NCI-H2171 treated with DMSO at 0.1 percent for 48 hours (cell line): ENCODE data around the gene CERT1.

Experiments
- DNase-seq: peaks from one replicate; lab custom pipeline; 2025; lab: John Stamatoyannopoulos, UW

The CERT1 gene

GRCh38 chr5:75473463-75473862 lies 38.0 kb downstream of the CERT1 start:
- DNase-seq = no peak

DNA sequence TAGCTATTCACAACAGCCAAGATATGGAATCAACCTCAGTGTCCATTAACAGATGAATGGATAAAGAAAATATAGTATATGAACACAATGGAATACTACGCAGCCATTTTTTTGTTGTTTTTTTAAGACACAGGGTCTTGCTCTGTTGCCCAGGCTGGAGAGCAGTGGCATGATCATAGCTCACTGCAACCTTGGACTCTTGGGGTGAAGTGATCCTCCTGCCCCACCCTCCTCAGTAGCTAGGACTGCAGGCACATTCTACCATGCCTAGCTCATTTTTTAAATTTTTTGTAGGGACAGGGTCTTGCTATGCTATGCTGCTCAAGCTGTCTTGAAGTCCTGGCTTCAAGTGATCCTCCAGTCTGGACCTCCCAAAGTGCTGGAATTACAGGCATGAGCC lies 38.5 kb downstream of the CERT1 start:
- DNase-seq = no peak

- DNase-seq = no peak
Measured at GRCh38 chr5:75471193-75471592, 40.2 kb downstream of the CERT1 start.

DNA sequence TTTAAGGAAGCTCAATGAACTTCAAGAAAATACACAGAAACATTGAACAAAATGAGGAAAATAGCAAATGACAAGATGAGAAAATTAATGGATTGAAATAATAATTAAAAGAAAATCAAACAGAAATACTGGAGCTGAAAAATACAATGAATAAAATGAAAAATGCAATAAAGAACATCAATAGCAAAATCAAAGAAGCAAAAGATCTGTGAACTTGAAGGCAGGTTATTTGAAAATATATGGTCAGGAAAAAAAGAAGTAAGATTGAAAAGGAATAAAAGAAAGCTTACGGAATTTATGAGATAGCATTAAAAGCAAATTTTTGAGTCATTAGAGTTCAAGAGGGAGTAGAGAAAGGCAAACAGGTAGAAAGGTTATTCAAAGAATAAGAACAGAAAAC lies 42.4 kb downstream of the CERT1 start:
- no peak for DNase-seq

DNA sequence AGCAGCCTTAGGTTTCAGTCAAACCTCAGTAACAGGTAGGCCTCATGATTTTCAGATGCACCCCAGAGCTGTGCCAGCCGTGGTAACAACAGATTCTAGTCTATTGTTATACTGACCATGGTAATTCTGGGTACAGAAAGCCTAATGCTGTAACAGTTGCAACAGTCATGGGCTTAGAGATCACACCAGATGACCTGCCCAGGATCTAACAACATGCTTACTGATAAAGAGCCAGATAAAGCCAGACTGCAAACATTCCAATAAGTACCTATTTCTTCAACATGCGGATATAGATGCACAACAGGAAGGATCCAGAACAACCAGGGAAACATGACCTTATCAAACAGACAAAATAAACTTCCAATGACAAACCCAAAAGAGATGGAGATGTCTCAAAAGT lies 42.8 kb downstream of the CERT1 start:
- no peak for DNase-seq

DNA sequence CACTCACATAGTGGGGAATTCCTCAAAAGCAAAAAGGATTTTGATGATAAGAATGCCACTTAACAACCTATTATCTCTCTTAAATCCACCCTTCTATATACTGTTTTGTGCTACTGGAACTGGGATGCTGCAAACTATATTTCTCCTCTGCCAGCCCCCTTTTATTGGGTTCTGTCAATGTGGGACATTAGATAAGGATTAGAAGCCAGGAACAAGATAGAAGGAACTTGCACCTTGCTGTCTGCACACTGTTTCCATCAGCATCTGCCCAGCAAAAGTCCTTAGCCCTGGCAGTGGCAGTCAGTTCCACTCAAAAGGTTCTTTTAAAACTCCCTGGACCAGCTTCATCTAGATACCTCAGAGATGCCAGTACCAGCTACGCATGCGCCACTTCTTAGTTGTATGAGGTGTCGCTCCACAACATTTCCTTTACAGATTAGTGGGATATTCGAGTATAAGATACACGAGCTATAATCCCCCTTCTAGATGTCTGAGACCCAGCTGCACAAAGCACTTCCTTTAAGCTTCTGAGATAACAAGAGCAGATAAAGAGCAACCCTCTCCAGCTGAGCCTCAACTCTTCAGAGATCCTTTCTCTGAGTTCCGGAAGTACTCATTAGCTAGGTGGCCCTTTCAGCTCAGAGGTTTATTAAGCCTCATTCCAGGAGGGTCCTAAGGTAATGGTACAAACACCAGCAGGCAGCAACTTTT lies 45.3 kb downstream of the CERT1 start:
- no peak for DNase-seq

DNA sequence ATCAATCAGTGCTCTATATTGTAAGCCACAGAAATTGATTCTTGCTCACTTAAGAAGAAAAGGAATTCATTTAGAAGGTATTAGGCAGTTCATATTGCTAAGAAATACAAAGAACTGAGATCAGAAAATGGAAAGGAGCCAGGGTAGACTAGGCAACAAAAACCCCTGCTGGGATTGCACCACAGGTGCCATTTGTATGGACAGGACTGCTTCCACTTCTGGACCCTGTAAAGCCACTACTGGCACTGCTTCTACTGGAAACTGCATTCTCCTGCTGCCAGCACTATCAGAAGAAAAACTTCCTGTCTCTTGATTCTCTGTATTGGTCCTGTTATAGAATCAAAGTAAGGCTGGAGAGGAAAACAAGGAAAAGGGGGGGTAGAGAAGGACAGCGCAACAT lies 45.9 kb downstream of the CERT1 start:
- no peak for DNase-seq

DNA sequence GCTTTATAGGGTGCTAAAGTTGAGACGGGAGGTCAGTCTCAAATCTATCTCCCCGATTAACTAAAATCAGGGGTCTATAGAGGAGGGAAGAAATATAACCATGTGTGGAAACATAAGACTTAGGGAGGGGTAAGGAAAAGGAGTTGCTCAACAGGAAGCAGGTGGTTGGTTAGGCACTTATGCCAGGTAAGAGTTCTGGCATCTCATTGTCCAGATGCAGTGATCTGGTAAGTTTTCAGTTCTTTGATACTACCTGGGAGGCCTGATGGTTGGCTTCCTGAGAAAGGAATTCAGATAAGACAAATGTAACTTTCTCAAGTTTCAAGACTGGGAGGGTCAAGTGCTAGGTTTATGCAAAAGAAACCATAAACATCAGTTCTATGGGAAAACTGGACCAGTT lies 47.7 kb downstream of the CERT1 start:
- no peak for DNase-seq

DNA sequence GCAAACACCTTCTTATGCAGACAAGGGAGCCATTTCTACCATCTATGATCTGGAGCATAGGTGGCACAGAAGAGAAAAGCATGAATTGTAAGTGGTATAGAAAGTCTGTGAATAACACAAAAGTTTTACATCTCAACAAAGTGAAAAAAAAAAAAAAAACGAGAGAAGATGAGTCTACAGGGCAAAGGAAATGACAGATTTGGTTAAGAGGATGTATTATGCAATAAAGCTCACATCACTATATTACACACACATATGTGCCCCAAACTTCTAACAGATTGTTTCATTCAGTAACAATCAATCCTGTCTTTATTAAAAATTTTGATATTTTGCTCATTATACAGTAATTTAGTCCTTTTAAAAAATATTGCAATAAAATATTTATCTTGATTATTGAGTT lies 49.8 kb downstream of the CERT1 start:
- DNase-seq = no peak

GRCh38 chr5:75460942-75461610 lies 50.4 kb downstream of the CERT1 start:
- no peak for DNase-seq

DNA sequence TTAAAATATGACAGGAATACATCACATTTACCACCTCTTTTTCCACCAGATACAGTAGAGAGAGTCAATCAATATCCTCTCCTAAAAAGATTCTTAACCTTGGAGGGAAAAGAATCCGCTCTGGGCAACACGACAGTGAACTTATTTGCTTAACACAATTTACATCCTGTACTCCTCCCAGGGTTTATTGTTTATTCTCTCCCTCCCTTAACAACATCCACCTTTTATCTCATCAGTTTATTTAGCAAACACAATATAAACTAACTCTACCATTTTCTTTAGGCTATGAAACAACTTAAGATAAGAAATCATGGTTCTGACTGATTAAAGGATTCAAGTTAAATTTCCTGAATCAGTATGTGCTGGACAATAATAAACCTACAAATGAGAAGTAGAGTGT lies 50.9 kb downstream of the CERT1 start:
- no peak for DNase-seq

DNA sequence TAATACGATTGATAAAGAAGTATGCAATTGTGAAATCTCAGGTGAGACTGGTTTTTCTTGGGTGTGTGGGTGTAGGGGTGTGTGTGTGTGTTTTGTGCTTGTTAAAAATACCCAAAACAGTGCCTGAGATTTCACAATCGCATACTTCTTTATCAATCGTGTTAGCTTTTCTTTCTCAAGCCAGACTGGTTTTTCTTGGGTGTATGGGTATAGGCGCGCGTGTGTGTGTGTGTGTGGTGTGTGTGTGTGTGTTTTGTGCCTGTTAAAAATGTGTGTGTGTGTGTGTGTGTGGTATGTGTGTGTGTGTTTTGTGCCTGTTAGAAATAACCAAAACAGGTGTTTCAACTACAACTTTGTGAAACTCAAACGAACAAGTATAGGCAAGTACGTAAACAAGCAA lies 53.7 kb downstream of the CERT1 start:
- DNase-seq = no peak

DNA sequence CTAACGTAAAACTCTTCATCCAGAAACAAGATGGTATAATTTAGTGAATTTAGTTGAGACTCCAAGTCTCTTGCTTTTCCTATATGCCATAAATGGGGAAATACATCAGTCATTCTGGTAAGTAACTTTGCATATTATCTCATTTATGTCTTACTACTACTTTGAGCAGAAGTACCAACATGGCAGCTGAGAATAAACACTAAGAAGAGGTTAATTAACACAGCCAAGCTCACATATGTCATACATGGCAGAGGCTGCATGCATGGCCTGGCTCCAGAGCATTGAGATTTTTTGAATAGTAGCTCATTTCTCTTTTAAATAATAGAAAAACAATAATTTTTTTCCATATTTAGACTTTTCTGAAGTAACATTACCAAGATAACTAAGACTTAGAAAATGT lies 54.3 kb downstream of the CERT1 start:
- DNase-seq = no peak

DNA sequence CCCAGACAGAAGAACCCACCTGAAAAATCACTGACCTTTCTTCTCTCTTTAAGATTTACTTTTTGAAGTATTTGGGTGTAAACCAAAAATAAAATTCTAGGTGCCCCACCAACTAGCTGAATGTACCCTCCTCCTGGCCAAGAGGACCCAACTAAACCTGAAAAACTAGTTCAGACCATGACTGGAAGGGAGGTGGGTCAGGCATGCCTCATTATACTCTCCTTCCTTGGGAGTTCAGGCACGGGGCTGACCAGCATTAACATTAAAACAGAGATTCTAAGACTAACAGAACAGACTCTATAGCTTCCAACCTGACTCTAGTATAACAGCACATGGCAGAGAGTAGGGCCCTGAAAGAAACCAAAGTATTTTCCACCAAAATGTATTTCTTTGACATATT lies 61.4 kb downstream of the CERT1 start:
- DNase-seq = no peak

DNA sequence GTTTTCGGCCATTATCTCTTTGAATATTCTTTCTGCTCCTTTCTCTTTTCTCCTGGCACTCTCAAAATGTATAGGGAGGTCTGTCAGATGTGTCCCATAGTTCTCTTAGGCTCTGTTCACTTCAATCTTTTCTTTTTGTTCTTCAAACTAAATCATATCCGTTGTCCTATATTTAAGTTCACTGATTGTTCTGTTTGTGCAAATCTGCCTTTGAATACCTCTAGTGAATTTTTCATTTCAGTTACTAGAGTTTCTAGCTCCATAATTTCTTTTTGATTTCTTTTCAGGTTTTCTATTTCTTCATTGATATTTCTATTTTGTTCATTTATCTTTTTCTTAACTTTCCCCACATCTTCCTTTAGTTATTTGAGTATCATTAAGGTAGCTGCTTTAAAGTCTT lies 65.4 kb downstream of the CERT1 start:
- DNase-seq = no peak

GRCh38 chr5:75441560-75441959 lies 69.9 kb downstream of the CERT1 start:
- no peak for DNase-seq

DNA sequence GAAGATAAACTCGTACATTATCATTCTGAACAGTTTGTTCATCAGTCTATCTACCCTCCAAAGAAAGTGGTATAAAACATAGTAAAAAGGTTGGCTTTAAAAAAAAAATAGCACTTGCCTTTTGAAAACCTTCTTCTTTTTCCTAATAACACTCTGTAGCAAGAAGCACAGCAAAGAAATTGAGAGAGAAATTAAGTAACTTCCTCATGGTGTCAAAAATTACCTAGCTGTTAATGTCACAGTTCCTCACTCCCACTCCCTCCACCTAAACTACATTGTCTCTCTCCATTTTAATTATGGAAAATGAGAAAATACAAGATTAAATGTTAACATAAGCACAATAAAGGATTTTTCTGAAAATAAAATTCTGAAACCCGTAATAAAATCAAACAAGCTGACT lies 72.2 kb downstream of the CERT1 start:
- no peak for DNase-seq

- DNase-seq = no peak
Measured at GRCh38 chr5:75438722-75439121, 72.7 kb downstream of the CERT1 start.

DNA sequence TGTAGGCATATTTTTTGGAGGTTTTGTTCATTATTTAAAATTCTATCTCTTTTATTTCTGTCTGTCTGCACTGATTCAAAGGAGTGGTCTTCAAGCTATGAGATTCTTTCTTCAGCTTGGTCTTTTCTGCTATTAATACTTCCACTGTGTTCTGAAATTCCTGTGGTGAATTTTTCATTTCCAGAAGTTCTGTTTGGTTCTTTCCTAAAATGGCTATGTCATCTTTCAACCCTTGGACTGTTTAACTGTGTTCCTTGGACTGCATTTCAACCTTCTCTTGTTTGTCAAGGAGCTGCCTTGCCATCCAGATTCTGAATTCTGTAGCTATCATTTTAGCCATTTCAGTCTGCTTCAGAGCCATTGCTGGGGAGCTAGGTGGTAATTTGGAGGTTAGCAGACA lies 76.3 kb downstream of the CERT1 start:
- DNase-seq = no peak

DNA sequence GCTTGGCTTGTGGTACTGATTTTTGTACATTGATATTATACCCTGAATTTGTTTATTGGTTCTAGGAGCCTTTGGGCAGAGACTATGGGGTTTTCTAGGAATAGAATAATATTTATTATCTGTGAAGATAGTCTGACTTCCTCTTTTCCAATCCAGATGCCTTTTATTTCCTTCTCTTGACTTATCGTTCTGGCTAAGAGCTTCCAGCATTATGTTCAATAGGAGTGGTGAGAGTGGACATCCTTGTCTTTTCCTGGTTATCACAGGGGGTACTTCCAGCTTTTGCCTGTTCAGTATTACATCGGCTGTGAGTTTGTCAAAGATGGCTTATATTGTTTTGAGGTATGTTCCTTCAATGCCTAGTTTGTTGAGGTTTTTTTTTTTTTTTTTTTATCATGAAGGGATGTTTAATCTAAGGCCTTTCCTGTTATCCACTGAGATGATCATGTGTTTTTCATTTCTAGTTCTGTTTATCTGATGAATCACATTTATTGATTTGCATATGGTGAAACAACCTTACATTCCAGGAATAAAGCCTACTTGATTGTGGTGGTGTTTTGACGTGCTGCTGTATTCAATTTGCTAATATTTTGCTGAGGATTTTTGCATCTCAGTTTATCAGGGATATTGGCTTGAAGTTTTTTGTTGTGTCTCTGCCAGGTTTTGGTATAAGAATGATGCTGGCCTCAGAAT lies 77.5 kb downstream of the CERT1 start:
- no peak for DNase-seq

DNA sequence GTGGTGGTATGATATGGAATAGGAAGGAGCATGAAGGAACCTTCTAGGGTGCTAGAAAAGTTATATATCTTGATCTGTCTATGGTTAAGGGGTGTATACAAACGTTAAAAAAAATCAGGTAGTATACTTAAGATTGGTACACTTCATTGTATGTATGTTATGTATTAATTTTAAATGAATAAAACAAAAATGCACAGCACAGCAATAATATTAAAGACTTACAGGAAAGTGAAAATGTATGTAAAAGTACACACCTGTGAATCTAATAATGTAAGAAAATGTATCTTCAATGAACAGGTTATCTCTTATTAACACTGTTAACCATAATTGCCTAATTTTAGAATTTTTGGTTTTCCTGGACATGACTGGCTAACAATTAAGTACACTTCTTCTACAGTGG lies 97.2 kb downstream of the CERT1 start:
- DNase-seq = no peak

DNA sequence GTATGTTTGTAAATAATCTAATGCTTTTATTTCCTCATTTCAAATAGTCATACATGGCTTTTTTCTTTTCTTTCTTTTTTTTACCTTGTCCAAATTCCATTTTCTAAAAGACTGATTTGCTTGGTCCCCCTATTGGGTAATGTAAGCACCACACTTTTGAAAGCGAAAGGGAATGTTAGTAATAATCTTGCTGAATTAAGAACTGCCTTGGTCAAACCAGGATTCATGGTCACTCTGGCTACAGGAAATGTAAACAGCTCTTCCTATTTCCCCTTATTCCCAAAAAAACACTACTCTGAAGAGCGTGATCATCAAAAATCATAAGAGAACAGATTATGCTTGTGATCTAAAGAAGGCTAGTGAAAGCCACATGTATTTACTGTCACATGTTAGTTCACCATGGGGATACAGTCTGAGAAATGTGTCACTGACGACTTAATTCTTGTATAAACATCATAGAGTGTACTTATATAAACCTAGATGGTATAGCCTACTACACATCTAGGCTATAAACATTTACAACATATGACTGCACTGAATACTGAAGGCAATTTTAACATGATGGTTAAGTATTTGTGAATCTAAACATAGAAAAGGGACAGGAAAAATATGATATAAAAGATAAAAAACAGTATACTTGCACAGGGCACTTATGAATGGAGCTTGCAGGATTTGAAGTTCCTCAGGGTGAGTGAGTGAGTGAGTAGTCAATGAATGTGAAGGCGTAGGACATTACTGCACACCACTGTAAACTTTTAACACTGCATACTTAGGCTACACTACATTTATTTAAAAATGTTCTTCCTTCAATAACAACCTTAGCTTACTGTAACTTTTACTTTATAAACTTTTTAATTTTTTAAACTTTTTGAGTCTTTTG lies 99.1 kb downstream of the CERT1 start:
- no peak for DNase-seq

- no peak for DNase-seq
Measured at GRCh38 chr5:75405296-75405695, 106.1 kb downstream of the CERT1 start.
